ENCODE measurements around the gene WNT5B.

GRCh38 chr12:1581973-1582708, 46.9 kb upstream of the WNT5B start:
- TF ChIP-seq, protein P1, sequence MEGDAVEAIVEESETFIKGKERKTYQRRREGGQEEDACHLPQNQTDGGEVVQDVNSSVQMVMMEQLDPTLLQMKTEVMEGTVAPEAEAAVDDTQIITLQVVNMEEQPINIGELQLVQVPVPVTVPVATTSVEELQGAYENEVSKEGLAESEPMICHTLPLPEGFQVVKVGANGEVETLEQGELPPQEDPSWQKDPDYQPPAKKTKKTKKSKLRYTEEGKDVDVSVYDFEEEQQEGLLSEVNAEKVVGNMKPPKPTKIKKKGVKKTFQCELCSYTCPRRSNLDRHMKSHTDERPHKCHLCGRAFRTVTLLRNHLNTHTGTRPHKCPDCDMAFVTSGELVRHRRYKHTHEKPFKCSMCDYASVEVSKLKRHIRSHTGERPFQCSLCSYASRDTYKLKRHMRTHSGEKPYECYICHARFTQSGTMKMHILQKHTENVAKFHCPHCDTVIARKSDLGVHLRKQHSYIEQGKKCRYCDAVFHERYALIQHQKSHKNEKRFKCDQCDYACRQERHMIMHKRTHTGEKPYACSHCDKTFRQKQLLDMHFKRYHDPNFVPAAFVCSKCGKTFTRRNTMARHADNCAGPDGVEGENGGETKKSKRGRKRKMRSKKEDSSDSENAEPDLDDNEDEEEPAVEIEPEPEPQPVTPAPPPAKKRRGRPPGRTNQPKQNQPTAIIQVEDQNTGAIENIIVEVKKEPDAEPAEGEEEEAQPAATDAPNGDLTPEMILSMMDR (conservative IDR thresholded peaks at IDR 0.05; ENCODE audit: low read depth, low read length), result no peak
- TF ChIP-seq NFE2L2 (IDR thresholded peaks at IDR 0.05; ENCODE audit: low read depth, low read length) (no peak), CHD1 (IDR thresholded peaks at IDR 0.05; ENCODE audit: low read depth, low read length) (no peak), RCOR1 (IDR thresholded peaks at IDR 0.05; ENCODE audit: insufficient replicate concordance, low read length) (no peak), POLR2A (IDR thresholded peaks at IDR 0.05; ENCODE audit: low read depth, low read length) (no peak), CEBPB (IDR thresholded peaks at IDR 0.05; ENCODE audit: low read depth, low read length) (peak; percentile 67), MAZ (IDR thresholded peaks at IDR 0.05; ENCODE audit: borderline replicate concordance, low read depth, low read length) (no peak), RAD21 (IDR thresholded peaks at IDR 0.05; ENCODE audit: low read length) (no peak), RFX5 (IDR thresholded peaks at IDR 0.05; ENCODE audit: low read depth, low read length) (no peak), FOS (IDR thresholded peaks at IDR 0.05; ENCODE audit: low read depth, low read length) (no peak), SMC3 (IDR thresholded peaks at IDR 0.05; ENCODE audit: low read depth, low read length) (no peak)
- TF ChIP-seq, protein P2, sequence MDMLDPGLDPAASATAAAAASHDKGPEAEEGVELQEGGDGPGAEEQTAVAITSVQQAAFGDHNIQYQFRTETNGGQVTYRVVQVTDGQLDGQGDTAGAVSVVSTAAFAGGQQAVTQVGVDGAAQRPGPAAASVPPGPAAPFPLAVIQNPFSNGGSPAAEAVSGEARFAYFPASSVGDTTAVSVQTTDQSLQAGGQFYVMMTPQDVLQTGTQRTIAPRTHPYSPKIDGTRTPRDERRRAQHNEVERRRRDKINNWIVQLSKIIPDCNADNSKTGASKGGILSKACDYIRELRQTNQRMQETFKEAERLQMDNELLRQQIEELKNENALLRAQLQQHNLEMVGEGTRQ (IDR thresholded peaks at IDR 0.05; ENCODE audit: low read depth, low read length), result no peak
- TF ChIP-seq, protein P3, sequence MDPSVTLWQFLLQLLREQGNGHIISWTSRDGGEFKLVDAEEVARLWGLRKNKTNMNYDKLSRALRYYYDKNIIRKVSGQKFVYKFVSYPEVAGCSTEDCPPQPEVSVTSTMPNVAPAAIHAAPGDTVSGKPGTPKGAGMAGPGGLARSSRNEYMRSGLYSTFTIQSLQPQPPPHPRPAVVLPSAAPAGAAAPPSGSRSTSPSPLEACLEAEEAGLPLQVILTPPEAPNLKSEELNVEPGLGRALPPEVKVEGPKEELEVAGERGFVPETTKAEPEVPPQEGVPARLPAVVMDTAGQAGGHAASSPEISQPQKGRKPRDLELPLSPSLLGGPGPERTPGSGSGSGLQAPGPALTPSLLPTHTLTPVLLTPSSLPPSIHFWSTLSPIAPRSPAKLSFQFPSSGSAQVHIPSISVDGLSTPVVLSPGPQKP (IDR thresholded peaks at IDR 0.05; ENCODE audit: borderline replicate concordance, low read depth, low read length), result no peak
